Activated naive CD4-positive, alpha-beta T cell treated with anti-CD3 and anti-CD28 coated beads, Interleukin-2, amount 50 U/mL, for 24 hours (primary cell): ENCODE data around the gene CFAP251.

Source experiments
- H3K27ac Mint-ChIP-seq: one replicate; pipeline ENCODE4 v1.8.0; 2021; ENCODE audit warnings: mild to moderate bottlenecking, mixed read lengths
- H3K27me3 Mint-ChIP-seq: one replicate; pipeline ENCODE4 v1.8.0; 2021; ENCODE audit warnings: mixed read lengths
- H3K36me3 Mint-ChIP-seq: one replicate; pipeline ENCODE4 v1.8.0; 2021; ENCODE audit warnings: mixed read lengths
- H3K4me1 Mint-ChIP-seq: one replicate; pipeline ENCODE4 v1.8.0; 2021; ENCODE audit warnings: mixed read lengths
- H3K4me3 Mint-ChIP-seq: one replicate; pipeline ENCODE4 v1.8.0; 2021; ENCODE audit warnings: mild to moderate bottlenecking, mixed read lengths
- H3K9me3 Mint-ChIP-seq: one replicate; pipeline ENCODE4 v1.8.0; 2021; ENCODE audit warnings: mixed read lengths

Gene CFAP251

GRCh38 chr12:122052285-122052684, 133.9 kb downstream of the CFAP251 start:
- Mint-ChIP-seq H3K4me3 (no peak overlapping the region), H3K36me3 (no peaks in the 10 kb centered on the region), H3K27ac (no peak overlapping the region)

More at GRCh38 chr12:122052285-122052684, 133.9 kb downstream of the CFAP251 start:
- Mint-ChIP-seq H3K9me3 (no peaks in the 10 kb centered on the region), H3K27me3 (no peaks in the 10 kb centered on the region), H3K4me1 (peaks cover 6% of the 10 kb centered on the region)
